Trophoblast cell (in vitro differentiated cells and primary cell): ENCODE results near the gene TOPAZ1.
A peak's percentile ranks its signal among the peaks of the same experiment; 100 is the strongest.

Experiments used
- DNase-seq, 2 donors: peaks; one replicate each; pipeline ENCODE4 v3.0.0-alpha.2; 2016
- H2AFZ ChIP-seq: 2 replicates; pipeline ENCODE4 v1.6.1; 2013; ENCODE audit warnings: low read length, moderate library complexity, mild to moderate bottlenecking; ENCODE audit not compliant: insufficient read depth, poor library complexity
- H2AK5ac ChIP-seq: 2 replicates; pipeline ENCODE4 v1.6.1; 2013; ENCODE audit warnings: mild to moderate bottlenecking, low read length
- H2BK120ac ChIP-seq: 2 replicates; pipeline ENCODE4 v1.6.1; 2013; ENCODE audit warnings: low read length, mild to moderate bottlenecking, moderate library complexity; ENCODE audit not compliant: insufficient read depth, poor library complexity
- H2BK12ac ChIP-seq: 2 replicates; pipeline ENCODE4 v1.6.1; 2013; ENCODE audit warnings: mild to moderate bottlenecking, low read length, moderate library complexity
- H2BK5ac ChIP-seq: 2 replicates; pipeline ENCODE4 v1.6.1; 2013; ENCODE audit warnings: low read length, low read depth, moderate library complexity, mild to moderate bottlenecking; ENCODE audit not compliant: poor library complexity
- H3K14ac ChIP-seq: 2 replicates; pipeline ENCODE4 v1.6.1; 2013; ENCODE audit warnings: mild to moderate bottlenecking, low read length
- H3K18ac ChIP-seq: 2 replicates; pipeline ENCODE4 v1.6.1; 2013; ENCODE audit warnings: mild to moderate bottlenecking, low read length
- H3K23ac ChIP-seq: 2 replicates; pipeline ENCODE4 v1.6.1; 2013; ENCODE audit warnings: low read length
- H3K27ac ChIP-seq: 2 replicates; pipeline ENCODE4 v1.5.1; 2013; ENCODE audit warnings: low read depth, mild to moderate bottlenecking, inconsistent platforms, low read length, moderate library complexity
- H3K27me3 ChIP-seq: 2 replicates; pipeline ENCODE4 v1.6.1; 2013; ENCODE audit warnings: inconsistent platforms, mild to moderate bottlenecking, low read length, moderate library complexity; ENCODE audit not compliant: insufficient read depth
- H3K36me3 ChIP-seq, 2 experiments: 1 replicate in 1 of 2; 2 replicates in 1 of 2; pipeline ENCODE4 v1.6.1; 2013; ENCODE audit warnings: low read length in 2 of 2, mild to moderate bottlenecking in 2 of 2, moderate library complexity in 1 of 2; ENCODE audit not compliant: insufficient read depth in 2 of 2, control insufficient read depth in 1 of 2
- H3K4ac ChIP-seq: 2 replicates; pipeline ENCODE4 v1.6.1; 2013; ENCODE audit warnings: low read depth, mild to moderate bottlenecking, low read length, moderate library complexity
- H3K4me1 ChIP-seq, 2 experiments: 1 replicate in 1 of 2; 2 replicates in 1 of 2; pipeline ENCODE4 v1.6.1; 2013; ENCODE audit warnings: low read length in 2 of 2, mild to moderate bottlenecking in 2 of 2, moderate library complexity in 1 of 2; ENCODE audit not compliant: insufficient read depth in 2 of 2, control insufficient read depth in 1 of 2
- H3K4me2 ChIP-seq: 2 replicates; pipeline ENCODE4 v1.6.1; 2013; ENCODE audit warnings: inconsistent platforms, mild to moderate bottlenecking, low read length, moderate library complexity
- H3K4me3 ChIP-seq: 2 replicates; pipeline ENCODE4 v1.5.1; 2013; ENCODE audit warnings: mild to moderate bottlenecking, low read depth, low read length, inconsistent platforms
- H3K79me1 ChIP-seq: one replicate; pipeline ENCODE4 v1.6.1; 2013; ENCODE audit warnings: low read length
- H3K79me2 ChIP-seq: 2 replicates; pipeline ENCODE4 v1.6.1; 2013; ENCODE audit warnings: low read length, mild to moderate bottlenecking; ENCODE audit not compliant: control insufficient read depth, insufficient read depth, poor library complexity
- H3K9ac ChIP-seq: 2 replicates; pipeline ENCODE4 v1.6.1; 2013; ENCODE audit warnings: mild to moderate bottlenecking, low read length
- H3K9me3 ChIP-seq: 2 replicates; pipeline ENCODE4 v1.6.1; 2013; ENCODE audit warnings: low read depth, mild to moderate bottlenecking, control low read depth, inconsistent platforms, low read length; ENCODE audit not compliant: insufficient read depth
- H4K12ac ChIP-seq: 2 replicates; pipeline ENCODE4 v1.6.1; 2013; ENCODE audit warnings: low read depth, mild to moderate bottlenecking, low read length, moderate library complexity
- H4K8ac ChIP-seq: 2 replicates; pipeline ENCODE4 v1.6.1; 2013; ENCODE audit warnings: low read depth, mild to moderate bottlenecking, low read length, moderate library complexity
- H4K91ac ChIP-seq: one replicate; pipeline ENCODE4 v1.6.1; 2013; ENCODE audit warnings: low read depth, mild to moderate bottlenecking, low read length, moderate library complexity
- WGBS: extraction: QIAGEN DNeasy Blood & Tissue Kit; methylation state at CpG from one replicate; pipeline ENCODE4 v1.1.7; 2013; ENCODE audit warnings: missing lambda C conversion rate; ENCODE audit not compliant: insufficient read length, insufficient coverage; ENCODE audit errors: extremely low coverage; 5-methylcytosine and 5-hydroxymethylcytosine counted together

The TOPAZ1 gene

GRCh38 chr3:44326019-44326418 lies 84.3 kb downstream of the TOPAZ1 start:
- no peak overlapping the region for H4K12ac ChIP-seq
- H4K8ac ChIP-seq: no peak overlapping the region
- no peak overlapping the region for H2BK120ac ChIP-seq
- no peaks in the 10 kb centered on the region for H3K36me3 ChIP-seq
- no peak overlapping the region for H3K4ac ChIP-seq
- H2BK5ac ChIP-seq: no peak overlapping the region
- no peak overlapping the region for H2AK5ac ChIP-seq
- H3K27me3 ChIP-seq: no peaks in the 10 kb centered on the region
- no peak overlapping the region for H3K9ac ChIP-seq
- no peak overlapping the region for H4K91ac ChIP-seq
- no peak overlapping the region for H3K18ac ChIP-seq
- no peak for DNase-seq
- no peak overlapping the region for H2AFZ ChIP-seq
- H3K79me2 ChIP-seq: no peaks in the 10 kb centered on the region
- no peak overlapping the region for H3K27ac ChIP-seq
- no peaks in the 10 kb centered on the region for H3K79me1 ChIP-seq
- no peak overlapping the region for H3K4me3 ChIP-seq
- no peaks in the 10 kb centered on the region for H3K4me1 ChIP-seq
- no peak overlapping the region for H2BK12ac ChIP-seq
- no CpG with 5 or more reads among the region's 2 CpGs for WGBS
- H3K9me3 ChIP-seq: no peaks in the 10 kb centered on the region
- H3K4me2 ChIP-seq: no peak overlapping the region
- no peak overlapping the region for H3K14ac ChIP-seq
- H3K23ac ChIP-seq: no peak overlapping the region

DNA sequence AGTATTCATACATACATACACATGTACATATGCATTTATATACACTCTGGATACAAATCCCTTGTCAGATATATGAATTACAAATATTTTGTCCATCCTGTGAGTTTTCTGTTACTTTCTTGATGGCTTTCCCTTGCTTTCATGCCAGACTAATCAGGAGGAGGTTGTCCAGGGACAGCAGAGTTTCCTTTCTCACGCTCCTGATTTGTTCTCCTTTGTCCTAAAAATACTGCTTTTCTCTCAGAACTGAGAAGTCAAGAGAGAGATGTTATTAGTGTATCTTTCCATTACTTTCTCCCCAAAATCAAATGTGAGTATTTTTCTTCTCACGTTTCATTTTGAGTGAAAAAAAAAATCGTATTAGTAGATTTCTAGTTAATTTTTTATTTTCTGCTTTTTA lies 84.8 kb downstream of the TOPAZ1 start:
- H3K79me1 ChIP-seq: no peaks in the 10 kb centered on the region
- no peaks in the 10 kb centered on the region for H3K27me3 ChIP-seq
- H4K12ac ChIP-seq: no peak overlapping the region
- H3K79me2 ChIP-seq: no peaks in the 10 kb centered on the region
- no peak overlapping the region for H4K8ac ChIP-seq
- H3K27ac ChIP-seq: no peak overlapping the region
- no peak overlapping the region for H2AFZ ChIP-seq
- H3K4me1 ChIP-seq: no peaks in the 10 kb centered on the region
- no peak overlapping the region for H4K91ac ChIP-seq
- H3K4me2 ChIP-seq: no peak overlapping the region
- no peak overlapping the region for H2BK120ac ChIP-seq
- H3K4me3 ChIP-seq: no peak overlapping the region
- no peak overlapping the region for H3K4ac ChIP-seq
- WGBS: no CpG with 5 or more reads among the region's 3 CpGs
- no peaks in the 10 kb centered on the region for H3K36me3 ChIP-seq
- H3K23ac ChIP-seq: no peak overlapping the region
- no peak overlapping the region for H3K9ac ChIP-seq
- H2BK5ac ChIP-seq: no peak overlapping the region
- H3K14ac ChIP-seq: no peak overlapping the region
- no peak overlapping the region for H2AK5ac ChIP-seq
- no peak overlapping the region for H2BK12ac ChIP-seq
- H3K9me3 ChIP-seq: no peaks in the 10 kb centered on the region
- DNase-seq: no peak
- H3K18ac ChIP-seq: no peak overlapping the region

GRCh38 chr3:44329946-44330345 lies 88.3 kb downstream of the TOPAZ1 start:
- Histone ChIP-seq H4K8ac (no peak overlapping the region), H3K14ac (no peak overlapping the region), H3K4me3 (no peak overlapping the region), H3K4me2 (no peak overlapping the region), H4K12ac (no peak overlapping the region), H3K79me2 (no peaks in the 10 kb centered on the region), H3K9me3 (no peaks in the 10 kb centered on the region), H2AK5ac (no peak overlapping the region), H3K4me1 (no peaks in the 10 kb centered on the region), H3K4ac (no peak overlapping the region), H3K9ac (no peak overlapping the region), H2BK12ac (no peak overlapping the region), H3K23ac (no peak overlapping the region), H2BK5ac (no peak overlapping the region), H3K27ac (no peak overlapping the region), H2AFZ (no peak overlapping the region), H2BK120ac (no peak overlapping the region), H3K79me1 (no peaks in the 10 kb centered on the region), H3K27me3 (no peaks in the 10 kb centered on the region), H3K18ac (no peak overlapping the region), H3K36me3 (no peaks in the 10 kb centered on the region), H4K91ac (no peak overlapping the region)
- no peak for DNase-seq

- Histone ChIP-seq H3K4me3 (no peak overlapping the region), H2BK12ac (no peak overlapping the region)
Observed at GRCh38 chr3:44330444-44330843, 88.8 kb downstream of the TOPAZ1 start.

More at GRCh38 chr3:44330444-44330843, 88.8 kb downstream of the TOPAZ1 start:
- peak in 1 of 2 donors; percentile 39 for DNase-seq
- Histone ChIP-seq H4K12ac (no peak overlapping the region), H3K4me1 (no peaks in the 10 kb centered on the region), H3K4me2 (no peak overlapping the region), H2BK120ac (no peak overlapping the region), H3K79me2 (no peaks in the 10 kb centered on the region), H3K27ac (no peak overlapping the region), H3K36me3 (no peaks in the 10 kb centered on the region), H3K18ac (no peak overlapping the region), H3K79me1 (no peaks in the 10 kb centered on the region), H2AFZ (no peak overlapping the region), H2BK5ac (no peak overlapping the region), H3K9me3 (no peaks in the 10 kb centered on the region), H3K4ac (no peak overlapping the region), H3K9ac (no peak overlapping the region), H2AK5ac (no peak overlapping the region), H4K91ac (no peak overlapping the region), H3K14ac (no peak overlapping the region), H3K27me3 (no peaks in the 10 kb centered on the region), H3K23ac (no peak overlapping the region), H4K8ac (no peak overlapping the region)
- WGBS: no CpG with 5 or more reads among the region's 2 CpGs
